Duodenal mucosa (tissue), 2 donors: ENCODE results near the gene SPACA7.
"Not testable (repeated sequence)": the region's sequence is repeated elsewhere in the genome, so short reads cannot be mapped to it uniquely, and the experiment has no call there.

ENCODE experiments used
- H3K27ac ChIP-seq: one replicate; pipeline ENCODE4 v1.7.0; 2013; ENCODE audit warnings: low read depth, low read length
- H3K27me3 ChIP-seq, 2 donors: one replicate each; pipeline ENCODE4 v1.7.0; 2013; ENCODE audit warnings: low read length in 2 of 2, control low read depth in 1 of 2; ENCODE audit not compliant: insufficient read depth in 2 of 2, control insufficient read depth in 1 of 2
- H3K36me3 ChIP-seq, 2 donors: one replicate each; pipeline ENCODE4 v1.7.0; 2013; ENCODE audit warnings: low read length in 2 of 2, control low read depth in 1 of 2; ENCODE audit not compliant: insufficient read depth in 2 of 2, control insufficient read depth in 1 of 2
- H3K4me1 ChIP-seq, 2 donors: one replicate each; pipeline ENCODE4 v1.7.0; 2013; ENCODE audit warnings: low read length in 2 of 2, control low read depth in 1 of 2; ENCODE audit not compliant: insufficient read depth in 2 of 2, control insufficient read depth in 1 of 2
- H3K4me3 ChIP-seq, 2 donors: one replicate each; pipeline ENCODE4 v1.7.0; 2013; ENCODE audit warnings: low read length in 2 of 2, low read depth in 1 of 2
- H3K9ac ChIP-seq, 2 donors: one replicate each; pipeline ENCODE4 v1.7.0; 2013; ENCODE audit warnings: low read length in 2 of 2, low read depth in 1 of 2
- H3K9me3 ChIP-seq, 2 donors: one replicate each; pipeline ENCODE4 v1.7.0; 2013; ENCODE audit warnings: low read length in 2 of 2, control low read depth in 1 of 2; ENCODE audit not compliant: control insufficient read depth in 1 of 2

Gene SPACA7

DNA sequence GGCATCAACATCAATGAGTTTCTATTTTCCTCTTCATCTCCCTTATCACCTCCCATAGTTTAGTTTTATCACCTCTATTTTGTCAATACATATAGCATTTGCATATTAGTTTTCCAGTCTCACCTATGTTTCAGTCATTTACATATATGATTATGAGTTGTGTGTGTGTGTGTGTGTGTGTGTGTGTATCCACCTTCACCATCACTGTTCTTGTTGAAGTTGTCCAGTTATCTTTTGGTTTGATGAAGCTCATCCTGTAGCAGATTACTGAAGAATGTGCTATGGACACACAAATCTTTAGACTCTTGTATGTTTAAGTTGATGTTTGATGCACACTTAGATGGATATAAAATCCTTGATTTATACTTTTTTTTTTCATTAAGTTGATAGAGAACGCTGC lies 40.5 kb downstream of the SPACA7 start:
- Histone ChIP-seq H3K4me1 (no peaks in the 10 kb centered on the region), H3K9me3 (peaks cover 21 to 29% of the 10 kb centered on the region in 2 donors), H3K4me3 (no peak overlapping the region), H3K36me3 (no peaks in the 10 kb centered on the region), H3K27me3 (no peaks in the 10 kb centered on the region), H3K9ac (no peak overlapping the region), H3K27ac (no peak overlapping the region)

DNA sequence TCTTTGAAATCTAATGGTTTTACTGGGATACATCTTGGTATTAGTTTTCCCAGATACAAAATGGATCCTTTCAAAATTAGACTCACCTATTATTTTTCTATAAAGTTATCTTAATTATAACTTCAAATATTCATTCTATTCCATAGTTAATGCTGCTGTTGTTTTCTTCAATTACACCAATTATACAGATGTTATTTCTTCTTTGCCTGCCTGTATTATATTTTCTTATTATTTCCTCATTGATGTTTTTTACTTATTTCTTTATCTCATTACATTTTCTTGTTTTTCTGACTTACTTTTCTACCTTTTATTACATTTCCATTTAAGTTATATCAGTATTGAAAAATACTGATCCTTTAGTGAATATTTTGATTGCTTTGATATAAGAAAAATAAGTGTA lies 40.9 kb downstream of the SPACA7 start:
- Histone ChIP-seq H3K27me3 (no peaks in the 10 kb centered on the region), H3K36me3 (no peaks in the 10 kb centered on the region), H3K4me3 (no peak overlapping the region), H3K27ac (no peak overlapping the region), H3K9me3 (peaks cover 21 to 29% of the 10 kb centered on the region in 2 donors), H3K9ac (no peak overlapping the region), H3K4me1 (no peaks in the 10 kb centered on the region)

DNA sequence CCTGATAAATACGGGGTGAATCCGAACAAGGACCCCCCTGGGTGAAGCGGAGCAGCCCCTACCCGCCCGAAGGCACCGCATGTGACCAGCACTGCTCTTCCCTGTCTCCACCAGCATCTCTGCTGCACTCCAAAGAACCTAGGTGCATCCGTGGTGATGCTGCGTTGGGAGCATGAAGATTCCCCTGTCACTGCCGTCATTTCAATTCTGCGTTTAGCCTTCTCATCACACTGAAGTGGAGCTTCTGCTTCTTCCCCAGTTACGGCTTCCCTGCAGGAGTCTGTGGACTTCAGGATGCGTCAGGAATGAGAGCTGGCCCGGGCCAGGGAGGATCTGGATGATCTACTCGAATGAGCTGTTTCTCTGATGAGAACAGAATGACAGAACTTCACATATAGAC lies 47.9 kb downstream of the SPACA7 start:
- H3K27me3 ChIP-seq: no peaks in the 10 kb centered on the region
- H3K9me3 ChIP-seq: peaks cover 6 to 11% of the 10 kb centered on the region in 2 donors
- no peaks in the 10 kb centered on the region for H3K36me3 ChIP-seq
- no peak overlapping the region for H3K9ac ChIP-seq
- no peak overlapping the region for H3K27ac ChIP-seq
- no peak overlapping the region for H3K4me3 ChIP-seq
- H3K4me1 ChIP-seq: no peaks in the 10 kb centered on the region

DNA sequence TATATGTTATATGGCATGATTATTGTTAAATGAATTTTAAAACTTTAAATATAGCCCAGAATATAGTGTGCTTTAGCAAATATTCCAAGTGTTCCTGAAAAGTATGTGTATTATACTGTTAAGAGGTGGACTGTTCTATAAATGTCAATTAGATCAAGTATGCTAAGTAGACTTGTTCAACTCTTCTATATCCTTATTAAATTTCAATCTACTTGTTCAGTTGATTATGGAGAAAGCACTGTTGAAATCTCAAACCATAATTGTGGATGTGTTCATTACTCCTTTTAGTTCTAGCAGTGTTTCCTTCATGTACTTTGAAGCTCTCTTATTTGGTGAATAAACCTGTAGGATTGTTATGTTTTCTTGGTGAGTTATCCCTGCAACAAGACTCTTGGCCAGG lies 52.5 kb downstream of the SPACA7 start:
- Histone ChIP-seq H3K4me3 (no peak overlapping the region), H3K4me1 (no peaks in the 10 kb centered on the region), H3K27ac (no peak overlapping the region), H3K27me3 (no peaks in the 10 kb centered on the region), H3K9ac (no peak overlapping the region), H3K9me3 (peaks cover 3 to 4% of the 10 kb centered on the region in 2 donors), H3K36me3 (no peaks in the 10 kb centered on the region)

DNA sequence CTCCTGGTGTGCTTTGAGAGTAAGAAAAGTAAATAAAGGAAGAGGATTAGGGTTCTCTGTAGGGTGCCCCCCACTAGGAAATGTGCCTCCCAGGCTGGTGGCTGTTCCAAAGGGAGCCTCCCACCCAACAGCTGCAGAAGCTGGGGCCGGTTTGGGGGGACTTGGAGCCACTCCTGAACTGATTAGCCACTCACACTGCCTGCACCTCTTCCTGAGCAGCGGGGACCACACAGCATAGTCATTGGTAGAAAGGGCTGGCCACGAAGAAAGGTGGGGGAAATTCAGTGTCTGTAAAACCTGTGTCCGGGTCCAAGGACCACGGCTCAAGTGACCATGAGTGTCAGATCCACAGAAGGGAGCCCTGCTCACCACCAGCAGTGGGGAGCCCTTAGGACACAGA lies 55.6 kb downstream of the SPACA7 start:
- no peak overlapping the region for H3K27ac ChIP-seq
- H3K9me3 ChIP-seq: peaks cover 3 to 8% of the 10 kb centered on the region in 2 donors
- no peak overlapping the region for H3K4me3 ChIP-seq
- no peaks in the 10 kb centered on the region for H3K27me3 ChIP-seq
- H3K36me3 ChIP-seq: no peaks in the 10 kb centered on the region
- H3K9ac ChIP-seq: no peak overlapping the region
- H3K4me1 ChIP-seq: no peaks in the 10 kb centered on the region

DNA sequence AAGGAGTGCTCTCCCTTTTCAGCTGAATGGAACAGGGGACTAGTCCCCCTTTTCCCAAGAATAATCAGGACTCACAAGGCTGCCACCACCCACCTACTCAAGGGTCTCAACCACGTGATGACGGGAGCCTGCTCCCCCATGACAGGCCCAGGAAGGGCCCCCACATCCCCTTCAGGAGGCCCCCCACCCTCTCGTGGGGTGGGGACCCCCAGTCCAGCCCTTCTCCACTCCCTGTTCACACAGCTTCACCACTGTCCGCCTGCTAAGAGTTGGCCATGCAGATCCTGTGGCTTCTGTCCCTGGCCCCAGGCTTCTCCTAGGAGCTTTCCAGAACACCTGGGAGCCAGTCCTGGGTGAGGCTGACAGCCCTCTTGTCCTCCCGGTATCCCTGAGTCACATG lies 56.6 kb downstream of the SPACA7 start:
- not testable (repeated sequence) for H3K4me3 ChIP-seq, H3K9me3 ChIP-seq, H3K4me1 ChIP-seq, H3K27me3 ChIP-seq, H3K27ac ChIP-seq, H3K9ac ChIP-seq, H3K36me3 ChIP-seq

DNA sequence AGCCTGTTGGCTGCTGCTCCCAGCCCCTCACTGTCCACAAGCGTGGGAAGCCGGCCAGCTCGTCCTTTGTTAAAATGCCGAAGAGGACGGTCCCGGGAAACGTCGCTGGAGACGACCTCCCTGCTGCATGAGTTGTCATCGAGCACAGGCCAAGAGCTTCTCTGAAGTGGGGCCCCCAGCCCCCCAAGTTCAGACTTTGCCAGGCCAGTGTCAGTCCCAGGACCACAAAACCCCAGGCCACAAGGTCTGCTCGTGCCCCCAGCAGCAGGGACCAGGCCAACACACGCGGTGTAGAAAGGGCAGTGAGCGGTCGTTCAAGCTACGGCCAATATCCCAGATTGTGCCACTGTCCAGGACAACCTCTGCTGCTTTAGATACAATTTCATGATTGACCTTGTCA lies 57.4 kb downstream of the SPACA7 start:
- H3K27ac ChIP-seq: not testable (repeated sequence)

DNA sequence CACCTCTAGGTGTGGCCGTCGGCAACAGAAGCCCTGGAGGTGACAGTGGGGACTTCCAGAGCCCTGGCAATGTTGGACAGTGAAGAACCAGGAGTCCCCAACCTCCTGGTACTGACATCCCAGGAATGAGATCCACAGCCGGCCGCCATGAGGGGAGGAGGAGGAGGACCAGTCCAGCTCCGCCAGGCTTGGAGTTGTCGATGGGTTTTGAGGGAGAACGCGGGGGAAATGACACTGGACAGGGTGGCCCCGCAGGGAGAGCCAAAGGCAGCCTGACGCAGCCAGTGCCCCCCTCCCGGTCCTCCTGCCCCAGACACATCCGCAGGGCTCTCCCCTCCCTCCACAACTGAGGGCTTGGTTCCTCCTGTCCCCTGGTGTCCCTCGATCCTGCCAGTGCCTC lies 57.9 kb downstream of the SPACA7 start:
- Histone ChIP-seq H3K9ac (no peak overlapping the region), H3K4me1 (no peaks in the 10 kb centered on the region), H3K4me3 (no peak overlapping the region), H3K27me3 (no peaks in the 10 kb centered on the region), H3K9me3 (peaks cover 3 to 8% of the 10 kb centered on the region in 2 donors), H3K36me3 (no peaks in the 10 kb centered on the region), H3K27ac (no peak overlapping the region)

More for the DNA sequence above, 57.4 kb downstream of the SPACA7 start:
- not testable (repeated sequence) for H3K27me3 ChIP-seq, H3K4me1 ChIP-seq, H3K9ac ChIP-seq, H3K4me3 ChIP-seq, H3K36me3 ChIP-seq
- peaks cover 3 to 12% of the 10 kb centered on the region in 2 donors for H3K9me3 ChIP-seq

DNA sequence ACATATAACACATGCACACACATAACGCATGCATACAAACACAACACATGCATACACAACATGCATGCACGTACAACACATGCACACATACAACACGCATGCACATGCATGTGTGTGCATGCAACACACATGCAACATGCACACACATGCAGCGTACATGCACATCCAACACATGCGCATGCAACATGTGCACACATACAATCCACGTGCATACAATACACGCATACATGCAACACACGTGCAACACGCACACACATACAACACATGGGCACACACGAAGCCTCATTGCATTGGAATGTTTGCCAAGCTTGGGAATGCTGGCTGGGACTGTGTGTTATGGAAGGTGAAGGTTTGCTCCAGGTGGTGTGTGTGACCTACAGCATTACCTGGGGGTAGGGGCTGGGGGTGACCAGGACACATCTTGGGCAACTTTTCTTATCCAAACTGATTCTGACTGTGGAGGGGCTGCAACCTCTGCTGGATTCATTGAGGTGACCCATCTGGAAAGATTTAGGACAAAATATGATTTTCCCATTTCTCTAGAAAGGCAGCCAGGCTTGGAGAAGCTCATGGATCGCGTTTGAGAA lies 58.9 kb downstream of the SPACA7 start:
- Histone ChIP-seq H3K9ac (no peak overlapping the region), H3K9me3 (peaks cover 0 to 8% of the 10 kb centered on the region in 2 donors), H3K27me3 (no peaks in the 10 kb centered on the region), H3K4me3 (no peak overlapping the region), H3K36me3 (no peaks in the 10 kb centered on the region), H3K4me1 (no peaks in the 10 kb centered on the region), H3K27ac (no peak overlapping the region)

DNA sequence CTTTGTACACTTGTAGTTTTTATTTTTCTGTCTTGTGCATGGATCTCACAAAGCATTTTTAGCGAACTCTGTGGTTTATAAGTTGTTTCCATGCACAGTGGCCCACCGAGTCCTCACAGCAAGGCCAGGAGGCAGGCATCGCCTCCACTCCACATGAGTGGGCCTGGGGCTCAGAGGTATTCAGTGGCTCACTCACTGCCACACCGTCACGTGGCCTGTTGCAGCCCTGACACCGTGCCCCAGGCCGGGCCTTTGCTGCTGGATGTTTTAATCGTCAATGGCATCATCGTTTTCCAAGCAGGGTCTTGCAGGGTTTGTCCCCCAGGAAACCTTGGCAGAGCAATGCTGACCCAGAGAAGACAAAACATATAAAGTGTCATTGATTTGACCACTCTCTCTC lies 59.8 kb downstream of the SPACA7 start:
- Histone ChIP-seq H3K9ac (no peak overlapping the region), H3K9me3 (peaks cover 0 to 8% of the 10 kb centered on the region in 2 donors), H3K4me3 (no peak overlapping the region), H3K4me1 (no peaks in the 10 kb centered on the region), H3K27ac (no peak overlapping the region), H3K36me3 (no peaks in the 10 kb centered on the region), H3K27me3 (no peaks in the 10 kb centered on the region)

DNA sequence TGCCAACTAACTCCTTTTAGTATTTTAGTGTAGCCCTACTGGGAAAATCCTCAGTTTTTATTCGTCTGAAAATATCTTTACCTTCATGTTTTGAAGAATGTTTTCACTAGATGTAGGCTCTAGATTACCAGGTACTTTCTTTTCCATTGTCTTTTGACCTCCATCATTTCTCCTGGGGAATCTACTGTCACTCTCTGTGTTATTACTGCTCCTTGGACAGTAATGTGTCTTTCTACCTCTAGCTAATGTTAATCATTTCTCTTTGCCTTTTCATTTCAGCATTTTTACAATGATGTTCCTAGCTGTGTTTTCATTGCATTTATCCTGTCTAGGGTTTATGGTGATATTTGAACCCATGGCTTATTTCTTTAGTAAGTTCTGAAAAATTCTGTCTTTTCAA lies 61.9 kb downstream of the SPACA7 start:
- Histone ChIP-seq H3K36me3 (no peaks in the 10 kb centered on the region), H3K4me3 (no peak overlapping the region), H3K9me3 (peaks cover 0 to 8% of the 10 kb centered on the region in 2 donors), H3K9ac (no peak overlapping the region), H3K4me1 (no peaks in the 10 kb centered on the region), H3K27me3 (peaks cover 0 to 6% of the 10 kb centered on the region in 2 donors), H3K27ac (no peak overlapping the region)
